Stomach (tissue), 9 donors: ENCODE measurements around the gene KCNC1. TPM values are rescaled to one million over a fixed set of nuclear protein-coding genes. Genes with fewer than 3 reads are reported as not detected.

Experiments
- DNase-seq, 2 donors: peaks; one replicate each; pipeline versions ENCODE4 v3.0.0 to v3.0.0-alpha.2; 2013 to 2019
- H3K27ac ChIP-seq, 5 donors: fragments of 200-600 bp in 4 of 5; sonication (generic) in 4 of 5; one replicate each; pipeline ENCODE4 v1.5.1; 2013 to 2019; ENCODE audit warnings: mild to moderate bottlenecking in 1 of 5, moderate library complexity in 1 of 5
- H3K27me3 ChIP-seq, 3 donors: fragments of 200-600 bp; sonication (generic); one replicate each; pipeline ENCODE4 v1.5.1; 2017 to 2019; ENCODE audit warnings: mixed run types in 1 of 3
- H3K36me3 ChIP-seq, 4 donors: fragments of 200-600 bp; sonication (generic); 1 replicate in 3 of 4; 2 replicates in 1 of 4; pipeline ENCODE4 v1.5.1; 2016 to 2019
- H3K4me1 ChIP-seq, 4 donors: fragments of 200-600 bp; sonication (generic); one replicate each; pipeline ENCODE4 v1.5.1; 2016 to 2019
- H3K4me3 ChIP-seq, 4 donors: fragments of 200-600 bp; sonication (generic) in 3 of 4; one replicate each; pipeline ENCODE4 v1.5.1; 2016 to 2019; ENCODE audit warnings: mild to moderate bottlenecking in 1 of 4
- H3K9me3 ChIP-seq, 4 donors: fragments of 200-600 bp; sonication (generic); one replicate each; pipeline ENCODE4 v1.5.1; 2016 to 2019
- CTCF ChIP-seq, 7 experiments: fragments of 450-650 bp in 4 of 7; fragments of 200-600 bp in 3 of 7; sonication (generic) in 3 of 7; IDR thresholded peaks; one replicate each; pipeline ENCODE4 v1.5.1; 2016 to 2019; ENCODE audit warnings: antibody characterized with exemption in 7 of 7, control low read depth in 2 of 7, mild to moderate bottlenecking in 1 of 7
- EP300 ChIP-seq: sonication (generic); formaldehyde crosslinking; IDR thresholded peaks from one replicate; pipeline ENCODE4 v1.6.1; 2017; ENCODE audit warnings: antibody characterized with exemption
- POLR2A ChIP-seq, 4 donors: fragments of 450-650 bp; IDR thresholded peaks; one replicate each; pipeline ENCODE4 v1.6.1; 2016; ENCODE audit warnings: antibody characterized with exemption in 4 of 4, control low read depth in 2 of 4, mild to moderate bottlenecking in 1 of 4, moderate library complexity in 1 of 4
- POLR2AphosphoS5 ChIP-seq, 3 donors: sonication (generic); formaldehyde crosslinking; IDR thresholded peaks; one replicate each; pipeline ENCODE4 v1.6.1; 2016; ENCODE audit warnings: antibody characterized with exemption in 3 of 3
- WGBS, 5 donors: extraction: QIAGEN DNeasy Blood & Tissue Kit in 3 of 5; methylation state at CpG; one replicate each; pipeline versions ENCODE4 v1.1.5 to v1.1.7; 2013 to 2018; 5-methylcytosine and 5-hydroxymethylcytosine counted together
- intact Hi-C: fragments of 100-400 bp; cut with DNase I; formaldehyde crosslinking; loops from one replicate; pipeline ENCODE4 v1.15.1; 2023; ENCODE audit warnings: low total_unique reads
- polyA plus RNA-seq, 3 donors: library from polyadenylated mRNA; stranded (reverse); fragments of 200-250 nt; gene quantifications; one replicate each; pipeline ENCODE4 v1.2.3, GENCODE V29; 2013
- total RNA-seq, 5 donors: library from RNA; depleted of rRNA; stranded (reverse); fragments of >200 nt; gene quantifications; one replicate each; pipeline versions ENCODE4 v1.1.0 to v1.2.3, GENCODE V29; 2014 to 2016
- donor health status: healthy with polysubstance abuse.
- donor health status: Bipolar disorder and iron deficiency.
- donor health status: healthy.

Gene KCNC1
- total and polyA plus RNA-seq, 8 donors = 0.03 to 0.18 TPM; not detected in 6

- H3K9me3 ChIP-seq = no peaks in the 10 kb centered on the region
- DNase-seq = no peak
- intact Hi-C loops = no loop called here
- no peak overlapping the region for H3K27ac ChIP-seq
- peaks cover 0 to 2% (median under 1%) of the 10 kb centered on the region in 4 donors for H3K4me1 ChIP-seq
- H3K36me3 ChIP-seq = no peaks in the 10 kb centered on the region
- WGBS, 5 donors = 82 to 89% (median 86%) methylated on average over 10 of the region's 10 CpGs
- no peak overlapping the region for H3K4me3 ChIP-seq
- H3K27me3 ChIP-seq = peaks cover 20 to 72% (median 32%) of the 10 kb centered on the region in 3 donors
- TF ChIP-seq CTCF (IDR thresholded peaks at IDR 0.05) = no peak
- no peak for TF ChIP-seq POLR2AphosphoS5 (IDR thresholded peaks at IDR 0.05)
Measured at GRCh38 chr11:17741487-17741886, 6.9 kb downstream of the KCNC1 start.

DNA sequence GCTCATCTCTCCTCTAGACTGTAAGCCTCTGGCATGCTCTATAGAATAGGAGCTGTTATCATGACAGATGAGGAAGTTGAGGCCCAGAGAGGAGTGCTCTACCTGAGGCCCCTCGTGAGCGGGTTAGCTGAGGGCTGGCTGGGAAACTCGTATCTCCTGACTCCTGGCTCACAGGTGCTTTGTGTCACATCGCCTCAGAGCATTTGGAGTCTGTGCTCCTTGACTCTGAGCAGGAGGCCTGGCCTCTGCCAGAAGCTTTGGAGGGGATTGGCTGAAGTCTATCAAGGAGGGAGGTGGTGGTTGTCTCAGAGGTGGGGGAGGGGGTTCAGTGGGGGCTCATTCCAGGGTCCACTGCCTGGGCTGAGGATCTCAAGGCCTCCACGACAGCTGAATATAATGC lies 7.4 kb downstream of the KCNC1 start:
- intact Hi-C loops = no loop called here
- H3K9me3 ChIP-seq = no peaks in the 10 kb centered on the region
- no peak for DNase-seq
- H3K27me3 ChIP-seq = peaks cover 19 to 72% (median 27%) of the 10 kb centered on the region in 3 donors
- no peaks in the 10 kb centered on the region for H3K36me3 ChIP-seq
- no peak overlapping the region for H3K4me3 ChIP-seq
- WGBS, 5 donors = 73 to 82% (median 75%) methylated on average over 5 of the region's 5 CpGs
- H3K4me1 ChIP-seq = no peaks in the 10 kb centered on the region
- TF ChIP-seq POLR2A (IDR thresholded peaks at IDR 0.05) (no peak), POLR2AphosphoS5 (IDR thresholded peaks at IDR 0.05) (no peak), EP300 (no peak), CTCF (IDR thresholded peaks at IDR 0.05) (no peak)
- no peak overlapping the region for H3K27ac ChIP-seq

- no peak for DNase-seq
- WGBS, 5 donors = 82 to 94% (median 91%) methylated on average over 12 to 13 of the region's 13 CpGs
- no peak overlapping the region for H3K4me3 ChIP-seq
Measured at GRCh38 chr11:17743026-17743807, 8.6 kb downstream of the KCNC1 start.

DNA sequence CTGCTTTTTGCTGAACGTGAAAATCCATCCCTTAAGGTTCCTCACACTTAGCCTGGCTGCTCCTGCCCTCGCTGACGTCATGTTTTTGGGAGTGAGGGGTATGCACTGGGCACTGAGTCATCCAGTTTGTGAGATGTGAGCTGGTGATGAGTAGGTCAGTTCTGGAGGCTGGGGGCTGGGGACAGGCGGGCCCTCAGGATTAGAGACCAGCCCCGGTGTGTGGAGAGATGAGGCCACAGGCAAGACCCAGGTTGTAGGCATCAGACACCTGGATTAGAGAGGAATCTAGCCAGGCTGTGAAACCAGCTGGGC lies 9.2 kb downstream of the KCNC1 start:
- no peak for TF ChIP-seq CTCF (IDR thresholded peaks at IDR 0.05)
- TF ChIP-seq EP300 = no peak
- TF ChIP-seq POLR2A (IDR thresholded peaks at IDR 0.05) = no peak
- TF ChIP-seq POLR2AphosphoS5 (IDR thresholded peaks at IDR 0.05) = no peak
- no peak for DNase-seq
- peaks cover 5 to 72% (median 9%) of the 10 kb centered on the region in 3 donors for H3K27me3 ChIP-seq
- 68 to 83% (median 74%) methylated on average over 4 to 5 of the region's 5 CpGs for WGBS, 5 donors
- no peaks in the 10 kb centered on the region for H3K4me1 ChIP-seq
- no peak overlapping the region for H3K27ac ChIP-seq
- intact Hi-C loops = no loop called here
- H3K4me3 ChIP-seq = no peak overlapping the region
- H3K9me3 ChIP-seq = no peaks in the 10 kb centered on the region
- no peaks in the 10 kb centered on the region for H3K36me3 ChIP-seq

More at GRCh38 chr11:17743026-17743807, 8.6 kb downstream of the KCNC1 start:
- TF ChIP-seq CTCF (IDR thresholded peaks at IDR 0.05) (no peak), POLR2A (IDR thresholded peaks at IDR 0.05) (no peak), EP300 (no peak), POLR2AphosphoS5 (IDR thresholded peaks at IDR 0.05) (no peak)
- Histone ChIP-seq H3K4me1 (no peaks in the 10 kb centered on the region), H3K9me3 (no peaks in the 10 kb centered on the region), H3K36me3 (no peaks in the 10 kb centered on the region), H3K27ac (no peak overlapping the region), H3K27me3 (peaks cover 11 to 72% (median 15%) of the 10 kb centered on the region in 3 donors)
- intact Hi-C loops = no loop called here
